HG03432 (cell line): ENCODE measurements around the gene KLHDC4.

Source experiments
- ATAC-seq: cut with Tn5 transposase; IDR thresholded peaks from one replicate; pipeline ENCODE4 v1.9.1; 2021; ENCODE audit warnings: mild to moderate bottlenecking, moderate library complexity; ENCODE audit not compliant: unreplicated experiment

The KLHDC4 gene

DNA sequence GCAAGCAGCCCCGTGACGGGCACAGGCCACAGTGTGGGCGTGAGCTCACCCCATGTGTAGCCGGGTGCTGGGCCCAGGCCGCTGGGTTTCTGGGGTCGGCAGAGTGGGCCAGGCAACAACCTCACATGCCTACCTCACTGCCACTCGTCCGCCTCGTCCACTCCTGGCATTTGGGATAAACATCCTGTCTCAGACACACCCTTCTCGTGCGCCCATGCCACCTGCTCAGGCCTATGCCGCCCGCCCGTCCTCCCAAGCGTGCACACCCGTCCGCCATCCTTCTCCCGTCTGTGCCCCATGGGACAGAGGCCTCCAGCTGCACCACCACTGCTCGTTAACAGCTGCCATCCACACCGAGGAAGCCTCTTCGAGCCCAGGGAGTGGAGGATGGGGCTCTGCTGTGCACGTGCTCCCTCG lies 64.3 kb downstream of the KLHDC4 start:
- ATAC-seq = no peak

DNA sequence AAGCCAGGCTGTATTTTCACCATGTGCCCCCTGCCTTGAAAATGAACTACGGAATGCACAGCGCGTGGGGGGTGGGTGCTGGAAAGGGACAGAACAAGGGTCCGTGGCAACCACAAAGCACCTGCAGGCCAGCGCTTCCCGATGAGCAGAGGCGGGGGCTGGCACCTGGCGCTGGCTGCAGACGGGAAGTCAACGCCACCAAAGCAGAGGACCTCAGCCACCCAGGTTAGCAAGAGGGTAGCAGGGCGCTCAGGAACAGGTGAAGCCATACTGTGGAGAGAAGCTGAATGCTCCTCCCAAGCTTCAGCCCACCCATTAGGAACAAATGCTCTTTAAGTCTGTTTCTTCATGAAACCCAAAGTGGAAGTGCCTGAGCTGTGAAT lies 64.7 kb downstream of the KLHDC4 start:
- ATAC-seq = no peak

DNA sequence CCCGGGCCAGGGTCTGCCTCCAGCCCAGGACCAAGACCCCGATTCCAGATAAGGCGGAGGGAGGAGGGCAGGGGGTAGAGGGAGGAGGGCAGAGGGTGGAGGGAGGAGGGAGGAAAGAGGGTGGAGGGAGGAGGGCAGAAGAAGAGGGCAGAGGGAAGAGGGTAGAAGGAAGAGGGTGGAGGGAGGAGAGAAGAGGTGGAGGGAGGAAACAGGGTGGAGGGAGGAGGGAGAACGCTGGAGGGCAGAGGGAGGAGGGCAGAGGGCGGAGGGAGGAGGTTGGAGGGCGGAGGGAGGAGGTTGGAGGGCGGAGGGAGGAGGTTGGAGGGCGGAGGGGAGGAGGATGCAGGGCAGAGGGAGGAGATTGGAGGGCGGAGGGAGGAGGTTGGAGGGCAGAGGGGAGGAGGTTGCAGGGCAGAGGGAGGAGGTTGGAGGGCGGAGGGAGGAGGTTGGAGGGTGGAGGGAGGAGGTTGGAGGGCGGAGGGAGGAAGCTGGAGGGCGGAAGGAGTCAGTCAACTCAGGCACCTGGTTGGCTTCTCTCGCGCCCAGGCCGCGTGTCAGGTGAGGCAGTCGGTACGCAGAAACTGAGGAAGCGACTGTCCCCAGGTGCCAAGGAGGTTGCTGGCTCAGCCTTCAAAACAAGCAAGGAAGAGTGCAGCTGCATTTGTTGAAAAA lies 65.2 kb downstream of the KLHDC4 start:
- ATAC-seq = no peak

DNA sequence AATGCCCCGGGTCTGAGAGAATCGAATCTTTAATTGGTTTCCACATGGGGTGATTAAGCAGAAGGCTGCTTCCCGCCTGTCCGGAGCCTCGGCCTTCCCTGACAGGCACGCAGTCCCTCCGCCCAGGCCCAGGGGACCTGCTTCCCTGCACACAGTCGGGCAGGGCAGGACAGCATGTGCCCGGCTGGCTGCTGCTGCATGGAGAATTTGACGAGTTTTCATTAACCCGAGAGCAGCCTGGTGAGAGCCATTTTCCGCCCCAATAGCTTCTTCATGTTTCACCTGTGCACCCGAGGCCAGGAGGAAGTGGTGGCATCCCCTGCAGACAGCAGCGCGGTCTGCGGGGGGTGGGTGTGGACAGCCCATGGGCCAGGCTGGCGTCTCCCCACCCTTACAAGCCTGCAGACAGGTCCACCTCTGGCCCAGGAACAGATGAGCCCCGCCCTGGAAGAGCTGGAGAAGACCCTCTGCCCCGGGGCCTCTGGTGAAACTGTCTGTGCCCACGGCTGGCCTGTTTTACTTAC lies 67.0 kb downstream of the KLHDC4 start:
- ATAC-seq = no peak

DNA sequence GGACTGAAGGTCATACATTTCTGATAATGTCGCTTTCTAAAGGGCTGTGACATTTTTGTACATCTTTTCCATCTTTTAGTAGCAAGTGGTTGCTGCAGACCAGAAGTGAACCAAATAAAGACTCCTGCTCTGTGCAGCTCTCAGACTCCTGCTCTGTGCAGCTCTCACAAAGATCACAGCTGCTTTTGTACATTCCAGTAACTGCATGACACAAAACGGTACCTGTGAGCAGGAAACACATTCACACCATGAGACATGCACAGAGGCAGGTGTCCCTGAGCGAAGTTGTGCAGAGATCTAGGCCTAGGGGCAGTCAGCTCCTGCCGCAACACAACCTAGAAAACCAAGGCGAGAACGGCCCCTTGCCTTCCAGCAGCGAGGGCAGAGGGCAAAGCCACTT lies 67.5 kb downstream of the KLHDC4 start:
- ATAC-seq = no peak

DNA sequence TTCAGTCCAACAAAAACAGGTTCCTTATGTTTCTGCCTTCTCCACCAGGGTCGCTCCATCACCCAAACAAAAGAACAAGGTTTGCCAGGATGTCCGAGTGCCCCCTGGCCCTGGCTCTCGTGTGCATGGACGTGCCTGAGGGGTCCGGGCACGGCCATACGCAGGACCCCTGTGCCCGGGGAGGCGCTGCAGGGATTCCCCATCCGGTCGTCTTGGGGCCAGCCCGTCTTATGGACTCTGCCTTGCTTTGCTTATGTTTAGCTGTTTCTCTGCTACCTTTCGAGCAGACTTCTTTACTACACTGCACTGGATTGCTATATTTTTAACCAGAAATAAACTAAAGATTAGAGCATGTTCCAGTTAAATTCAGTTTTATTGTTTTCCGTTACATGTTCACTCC lies 68.0 kb downstream of the KLHDC4 start:
- no peak for ATAC-seq

DNA sequence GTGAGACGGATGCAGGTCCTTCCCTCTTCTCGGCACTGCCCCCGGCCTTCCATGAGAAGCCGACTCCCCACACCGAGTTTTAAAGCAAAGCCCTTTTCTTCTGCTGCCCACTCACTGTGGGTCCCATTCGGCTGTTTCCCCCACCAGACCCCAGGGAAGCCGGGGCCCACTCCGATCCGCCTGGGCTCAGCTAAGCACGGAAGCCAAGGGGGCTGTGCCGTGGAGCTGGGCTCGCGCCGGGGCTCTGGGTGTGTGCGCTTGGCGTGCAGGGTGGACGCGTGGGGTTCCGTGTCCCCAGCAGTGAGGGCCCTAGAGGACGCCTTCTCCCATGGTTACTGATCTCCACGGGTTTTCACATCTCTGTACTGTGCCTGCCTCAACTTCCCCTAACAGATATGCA lies 68.5 kb downstream of the KLHDC4 start:
- ATAC-seq = no peak

DNA sequence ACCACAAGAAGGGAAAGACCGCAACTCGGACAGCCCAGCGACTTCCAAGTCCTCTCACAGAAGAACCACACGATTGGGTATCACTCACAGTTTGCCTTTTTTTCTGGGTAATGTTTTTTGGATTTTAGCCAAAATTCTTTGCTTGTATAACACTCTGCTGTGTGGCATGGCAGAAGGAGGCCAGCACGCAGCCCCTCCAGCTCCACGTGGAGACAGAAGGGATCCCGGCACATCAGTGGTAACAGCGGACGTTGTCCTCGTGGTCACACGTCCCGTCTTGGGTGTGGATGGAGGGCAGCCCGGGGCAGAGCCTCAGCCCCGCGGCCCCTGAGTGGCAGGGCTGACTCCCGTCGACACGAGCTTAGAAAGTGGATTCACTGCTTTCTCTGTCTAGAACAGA lies 69.1 kb downstream of the KLHDC4 start:
- ATAC-seq = no peak

DNA sequence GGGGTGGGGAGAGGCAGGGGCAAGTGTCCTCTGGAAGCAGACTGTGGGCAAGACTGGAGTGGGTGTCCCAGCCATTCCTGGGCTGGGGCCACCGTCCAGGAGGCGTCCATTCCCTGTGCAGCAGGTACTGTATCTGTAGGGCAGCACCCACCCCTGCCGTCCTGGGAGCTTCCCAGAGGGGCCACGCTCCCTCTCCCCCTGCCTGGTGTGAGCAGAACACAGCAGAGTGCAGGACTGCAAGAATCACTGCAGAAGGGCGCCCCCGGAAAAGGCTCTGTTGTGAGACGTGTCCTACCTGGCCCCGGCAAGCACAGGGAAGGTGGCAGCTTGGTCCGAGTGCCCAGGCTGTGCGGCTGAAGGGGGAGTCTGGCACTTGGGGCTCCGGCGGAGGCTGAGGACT lies 70.3 kb downstream of the KLHDC4 start:
- ATAC-seq = no peak

DNA sequence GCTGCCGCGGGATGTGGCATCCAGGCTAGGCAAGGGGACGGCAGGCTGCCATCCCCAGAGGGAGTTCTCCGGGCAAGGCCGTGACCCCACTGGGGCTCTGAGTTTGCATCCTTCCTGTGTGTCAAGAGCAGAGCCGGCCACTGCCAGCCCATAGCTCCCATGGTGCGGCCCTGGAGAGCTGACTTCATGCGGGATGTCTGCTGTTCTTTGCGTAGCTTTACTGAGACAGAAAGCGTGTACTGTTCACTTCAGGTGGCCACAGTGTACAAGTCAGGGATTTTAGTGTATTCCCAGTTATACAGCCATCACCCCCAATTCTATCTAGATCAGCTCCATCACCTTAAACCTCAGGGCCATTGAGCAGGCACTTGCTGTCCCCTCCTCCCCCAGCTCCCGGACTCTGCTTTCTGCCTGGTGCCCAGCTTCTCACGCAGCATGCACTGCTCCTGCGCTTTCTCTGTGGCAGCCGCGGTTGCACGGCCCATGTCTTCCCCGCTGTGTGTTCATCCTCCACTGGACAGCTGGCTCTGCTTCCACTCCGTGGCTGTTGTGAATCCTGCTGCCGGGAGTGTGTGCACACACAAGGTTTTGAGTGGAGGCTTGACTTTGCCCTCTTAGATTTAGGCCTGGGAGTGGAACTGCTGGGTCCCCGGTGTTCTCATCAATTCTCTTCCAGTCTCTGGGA lies 71.2 kb downstream of the KLHDC4 start:
- no peak for ATAC-seq

DNA sequence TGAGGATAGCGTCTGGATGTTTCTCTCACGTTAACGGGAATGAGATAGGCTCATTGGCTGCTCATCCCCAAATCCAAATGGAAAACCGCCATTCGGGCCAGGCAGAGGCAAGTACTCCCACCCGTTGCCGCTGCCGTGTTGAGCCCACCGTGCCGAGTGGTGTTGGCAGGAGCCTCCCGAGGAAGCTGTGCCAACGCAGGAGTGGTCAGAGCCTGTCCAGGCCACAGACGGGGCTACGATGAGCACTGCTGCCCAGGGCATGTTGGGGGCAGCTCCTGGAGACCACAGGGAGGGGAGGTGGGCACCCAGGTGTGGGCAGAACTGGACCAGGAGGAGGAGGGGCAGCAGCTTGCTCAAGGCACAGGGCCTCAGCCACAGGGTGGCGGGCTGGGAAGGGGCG lies 72.0 kb downstream of the KLHDC4 start:
- ATAC-seq = no peak

DNA sequence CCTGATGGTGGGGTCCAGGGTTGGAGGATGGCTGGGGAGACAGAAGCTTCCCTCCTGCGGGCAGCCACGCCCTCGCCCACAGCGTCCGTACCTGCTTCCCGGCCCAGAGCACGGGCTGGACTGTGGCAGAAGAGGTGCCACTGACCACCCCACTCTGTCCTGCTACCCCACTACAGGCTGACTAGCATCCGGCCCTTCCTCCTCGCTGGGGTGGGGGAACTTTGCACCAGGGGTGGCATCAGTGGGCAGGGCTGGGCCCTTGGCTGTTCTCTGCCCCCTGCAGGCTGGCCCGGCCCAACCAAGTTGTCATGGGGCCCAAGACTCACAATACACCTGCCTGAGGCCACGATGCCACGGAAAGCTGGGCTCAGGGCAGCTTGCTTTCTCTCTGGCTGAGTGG lies 73.0 kb downstream of the KLHDC4 start:
- no peak for ATAC-seq

DNA sequence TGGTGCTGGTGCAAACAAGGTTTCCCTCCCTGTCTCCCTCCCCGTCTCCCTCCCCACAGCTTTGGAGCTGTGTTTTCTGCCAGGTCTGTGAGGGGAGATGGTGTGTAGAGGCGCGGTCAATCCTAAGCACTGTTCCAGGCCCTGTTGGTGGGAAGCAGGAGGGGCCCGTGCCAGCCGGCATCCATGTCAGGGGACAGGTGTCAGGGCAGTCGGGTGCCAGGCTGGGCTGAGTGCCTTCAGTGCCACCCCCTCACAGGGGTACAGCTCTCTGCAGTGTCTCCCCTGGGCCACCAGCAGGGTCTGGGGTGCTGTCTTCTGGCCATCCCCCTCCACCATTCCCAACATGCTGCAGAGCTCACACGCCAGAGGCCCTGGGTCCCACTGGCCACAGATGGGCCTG lies 73.6 kb downstream of the KLHDC4 start:
- ATAC-seq = no peak

DNA sequence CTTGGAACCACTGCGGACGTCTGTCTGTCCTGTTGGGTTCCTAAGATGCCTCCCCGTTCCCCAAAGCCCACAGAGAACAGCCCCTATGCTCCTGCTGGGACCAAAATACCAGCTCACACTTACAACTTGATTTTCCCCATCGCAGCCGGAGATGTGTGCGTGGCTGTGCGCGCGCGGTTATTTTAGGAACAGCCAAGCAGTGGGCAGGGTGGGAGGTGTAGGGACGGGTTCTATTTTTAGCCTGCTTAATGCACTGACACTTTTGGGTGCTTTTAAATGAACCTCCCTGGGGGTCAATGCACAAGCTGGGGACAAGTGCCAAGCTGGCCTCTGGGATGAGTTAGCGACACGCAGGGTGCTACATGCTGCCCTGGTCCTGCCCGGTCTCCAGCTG lies 74.1 kb downstream of the KLHDC4 start:
- ATAC-seq = no peak

DNA sequence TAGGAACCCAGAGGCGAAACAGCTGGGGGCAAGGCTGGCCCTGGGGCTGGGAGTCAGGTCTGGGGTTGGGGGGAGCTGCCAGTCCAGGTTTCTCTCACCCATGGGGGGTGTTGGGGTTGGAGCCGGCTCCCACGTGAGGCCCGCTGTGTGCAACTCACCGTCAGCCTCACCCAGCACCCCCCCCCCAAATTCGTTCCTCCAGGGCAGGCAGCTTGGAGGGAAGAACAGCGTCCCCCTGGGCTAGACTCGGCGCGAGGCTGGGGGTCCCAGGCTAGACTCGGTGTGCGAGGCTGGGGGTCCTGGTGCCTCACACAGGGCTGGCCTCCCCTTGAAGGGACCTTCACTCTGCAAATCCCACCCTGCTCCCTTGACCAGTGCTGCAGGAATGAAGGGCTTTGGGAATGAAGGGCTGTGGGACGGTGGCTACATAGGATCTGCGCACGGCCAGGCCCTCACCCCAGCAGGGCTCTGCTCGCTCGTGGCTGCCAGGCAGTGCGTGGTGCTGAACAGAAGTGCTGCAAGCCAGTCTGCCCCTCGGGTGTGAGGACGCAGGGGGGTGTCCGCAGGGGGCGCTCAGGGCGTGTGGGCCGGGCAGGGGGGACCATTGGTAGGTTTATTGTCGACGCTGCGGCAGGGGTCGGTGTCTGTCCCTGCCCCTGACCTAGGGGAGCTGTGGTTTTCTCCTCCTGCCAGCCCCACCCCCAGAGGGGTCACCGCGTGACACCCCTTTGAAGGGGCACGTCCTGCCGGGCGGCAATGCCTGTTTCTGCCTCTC lies 74.7 kb downstream of the KLHDC4 start:
- ATAC-seq = no peak

DNA sequence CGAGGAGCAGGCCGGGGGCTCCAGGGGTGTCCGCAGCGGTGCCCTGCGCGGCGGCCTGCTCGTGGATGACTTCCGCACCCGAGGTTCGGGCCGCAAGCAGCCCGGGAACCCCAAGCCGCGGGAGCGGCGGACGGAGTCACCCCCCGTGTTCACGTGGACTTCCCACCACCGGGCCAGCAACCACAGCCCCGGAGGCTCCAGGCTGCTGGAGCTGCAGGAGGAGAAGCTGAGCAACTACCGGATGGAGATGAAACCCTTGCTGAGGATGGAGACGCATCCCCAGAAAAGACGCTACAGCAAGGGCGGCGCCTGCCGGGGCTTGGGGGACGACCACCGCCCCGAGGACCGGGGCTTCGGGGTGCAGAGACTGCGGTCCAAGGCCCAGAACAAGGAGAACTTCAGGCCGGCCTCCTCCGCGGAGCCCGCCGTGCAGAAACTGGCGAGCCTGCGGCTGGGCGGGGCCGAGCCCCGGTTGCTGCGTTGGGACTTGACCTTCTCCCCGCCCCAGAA lies 75.8 kb downstream of the KLHDC4 start:
- no peak for ATAC-seq

DNA sequence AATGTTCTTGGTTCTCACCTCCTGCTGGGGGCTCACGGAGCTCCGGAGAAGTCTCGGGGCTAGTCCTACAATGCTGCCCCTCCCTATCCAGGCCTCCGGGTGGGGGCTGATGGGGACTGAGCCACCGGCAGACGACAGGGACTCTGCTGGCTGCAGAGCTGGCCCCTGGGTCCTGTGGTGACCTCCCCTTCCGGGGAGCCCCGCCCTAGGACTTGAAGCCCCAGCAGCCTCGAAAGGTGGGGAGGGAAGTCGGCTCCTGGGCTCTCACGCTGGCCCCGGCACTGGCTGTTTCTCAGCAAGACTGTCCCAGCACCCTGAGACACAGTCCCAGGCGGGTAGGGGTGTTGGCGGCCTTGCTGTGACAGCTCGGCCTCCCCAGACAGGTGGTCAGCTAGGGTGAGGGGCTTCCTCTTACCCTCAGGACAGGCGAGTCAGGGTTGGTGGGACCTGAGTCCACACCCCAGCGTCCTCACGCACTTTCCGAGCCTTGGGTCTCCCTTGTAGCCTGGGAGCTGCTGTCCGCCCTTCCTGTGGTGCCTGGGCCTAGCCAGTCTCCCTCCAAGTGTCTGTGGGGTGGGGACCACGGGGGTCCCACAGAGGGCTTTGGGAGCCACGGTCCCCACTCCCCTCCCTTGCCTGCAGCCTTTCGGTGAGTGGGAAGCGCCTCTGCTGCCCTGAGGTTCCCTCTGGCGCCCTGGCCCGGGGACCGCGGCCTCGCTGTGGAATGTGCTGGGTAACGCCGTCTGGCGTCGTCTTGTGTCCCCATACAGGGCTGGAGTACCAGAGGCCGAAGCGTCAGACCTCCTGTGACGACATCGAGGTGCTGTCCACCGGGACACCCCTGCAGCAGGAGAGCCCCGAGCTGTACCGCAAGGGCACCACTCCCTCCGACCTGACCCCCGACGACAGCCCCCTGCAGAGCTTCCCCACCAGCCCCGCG lies 76.6 kb downstream of the KLHDC4 start:
- no peak for ATAC-seq

DNA sequence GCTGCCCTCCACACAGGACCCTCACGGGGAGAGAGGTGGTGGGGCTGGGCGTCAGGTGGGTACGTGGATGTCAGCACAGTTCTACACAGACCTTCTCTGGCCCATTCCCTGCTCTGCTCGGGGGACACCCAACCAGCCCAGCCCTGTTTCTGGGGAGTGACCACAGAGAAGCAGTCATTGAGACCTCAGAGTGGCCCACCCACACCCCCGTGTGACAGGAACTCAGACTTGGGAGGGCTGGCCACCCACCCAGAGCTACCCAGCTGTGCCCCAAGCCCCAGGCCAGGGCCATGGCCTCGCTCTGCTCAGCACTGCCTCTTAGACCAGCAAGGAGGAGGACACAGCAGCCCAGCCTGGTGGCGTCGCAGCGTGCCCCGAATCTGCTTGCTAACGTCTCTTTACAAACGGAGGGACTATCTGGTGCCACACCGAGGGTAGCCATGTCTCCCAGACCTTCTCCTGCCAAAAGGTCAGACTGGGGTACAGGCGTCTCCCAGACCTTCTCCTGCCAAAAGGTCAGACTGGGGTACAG lies 77.7 kb downstream of the KLHDC4 start:
- ATAC-seq = no peak

DNA sequence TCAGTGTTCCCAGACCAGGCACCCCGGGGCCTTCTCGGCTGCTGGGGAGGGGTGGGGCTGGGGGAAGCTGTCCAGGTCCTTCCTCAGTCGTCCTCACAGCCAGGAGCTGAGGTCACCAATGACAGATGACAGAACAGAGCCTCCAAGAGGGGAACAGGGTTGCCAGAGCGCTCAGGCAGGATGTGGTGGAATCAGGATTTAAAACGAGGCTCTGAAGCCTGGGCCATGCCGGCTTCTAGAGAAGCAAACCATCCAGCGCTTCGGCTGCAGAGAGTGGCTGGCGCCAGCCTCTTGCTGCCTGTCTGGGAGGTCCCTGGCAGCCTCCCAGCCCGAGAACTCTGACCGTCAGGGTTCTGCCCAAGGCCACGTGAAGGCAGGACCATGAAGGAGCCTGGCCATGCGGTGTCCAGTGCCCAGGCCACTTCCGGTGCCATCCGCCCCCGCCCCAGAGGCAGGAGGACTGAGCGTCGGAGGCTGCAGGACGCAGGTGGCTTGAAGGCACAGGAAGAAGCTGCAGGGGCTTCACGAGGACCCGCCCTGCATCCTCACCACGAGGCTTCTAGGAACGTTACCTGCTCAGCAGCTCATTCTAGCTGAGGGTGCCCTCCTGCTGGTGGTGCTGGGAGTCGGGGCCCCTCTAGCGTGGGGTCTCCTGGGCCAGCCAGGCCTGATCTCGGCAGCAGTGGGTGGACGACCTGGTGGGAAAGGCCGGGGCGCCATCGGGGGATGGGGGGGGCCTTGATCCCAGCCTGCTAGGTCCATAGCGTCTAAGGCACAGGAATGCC lies 78.5 kb downstream of the KLHDC4 start:
- no peak for ATAC-seq

DNA sequence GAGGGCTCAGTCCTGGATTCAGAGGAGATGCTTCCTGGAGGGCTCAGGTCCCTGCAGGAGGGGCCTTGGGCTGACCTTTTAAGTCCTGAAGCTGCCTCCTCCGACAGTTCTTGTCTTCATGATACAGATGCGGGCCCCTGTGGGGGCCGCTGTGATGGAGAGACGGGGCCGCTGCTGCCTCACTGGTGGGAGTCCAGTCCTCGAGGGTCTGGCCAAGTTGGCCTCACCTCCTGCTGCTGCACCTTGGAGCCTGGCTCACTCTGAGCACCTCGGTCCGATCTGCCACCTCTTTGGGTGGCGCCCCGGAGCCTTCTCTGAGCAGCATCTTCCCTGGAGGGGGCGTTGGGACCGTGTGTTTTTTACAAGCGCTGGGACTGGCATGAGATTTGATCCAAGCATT lies 79.1 kb downstream of the KLHDC4 start:
- ATAC-seq = no peak
